K562 (cell line): Measurements from ENCODE around the gene GMNC. TPM values are rescaled to one million over a fixed set of nuclear protein-coding genes. Genes with fewer than 3 reads are reported as not detected.

Experiments
- ATAC-seq: fragments of 200-7000 bp; cut with Tn5 transposase; 3 replicates; pipeline ENCODE4 v1.9.1; 2020; ENCODE audit warnings: moderate library complexity
- BruUV-seq: library from RNA; stranded (reverse); fragments of 400-500 nt; replicated peaks from 2 replicates; lab custom pipeline; 2021; lab: Mats Ljungman, UMichigan
- CTCF ChIA-PET: fragments of 300-600 bp; formaldehyde crosslinking; extraction: SDS; loops from one replicate; lab custom pipeline; 2021; ENCODE audit warnings: low intra/inter-chr PET ratio; lab: Yijun Ruan, JAX
- POLR2A ChIA-PET: fragments of 300-600, 350-650 bp; sonication (Branson Sonifier 250); formaldehyde crosslinking; extraction: SDS; loops from one replicate; lab custom pipeline; 2021; ENCODE audit warnings: antibody characterized with exemption, inconsistent platforms; lab: Yijun Ruan, JAX
- DNase-seq, 4 experiments: peaks; one replicate each; pipeline versions ENCODE4 v3.0.0 to v3.0.0-alpha.2; 2011 to 2018; ENCODE audit warnings: low spot score in 3 of 4, mixed read lengths in 3 of 4; ENCODE audit errors: extremely low read depth in 1 of 4
- FAIRE-seq: peaks from 2 replicates; lab custom pipeline; 2011; peaks lifted over from hg19 to GRCh38; lab: Jason Lieb, UNC
- H2AFZ ChIP-seq: 2 replicates; pipeline ENCODE4 v1.6.0; 2011; ENCODE audit warnings: low read depth, low read length, control low read depth, inconsistent platforms
- H3K27ac ChIP-seq: fragments of 200-600 bp; 3 replicates; pipeline ENCODE4 v1.8.0; 2011; ENCODE audit warnings: low read depth, mild to moderate bottlenecking, control low read depth, inconsistent platforms, low read length, moderate library complexity, mixed read lengths; ENCODE audit errors: extremely low read depth
- H3K27me3 ChIP-seq, 2 experiments: fragments of 300-600 bp in 1 of 2; 2 replicates in 1 of 2; 3 replicates in 1 of 2; pipeline versions ENCODE4 v1.6.0 to v1.8.0; 2011; ENCODE audit warnings: inconsistent platforms in 2 of 2, low read length in 2 of 2, mild to moderate bottlenecking in 1 of 2, mixed read lengths in 1 of 2, moderate library complexity in 1 of 2; ENCODE audit not compliant: control insufficient read depth in 2 of 2, insufficient read depth in 2 of 2
- H3K36me3 ChIP-seq: fragments of 300-600 bp; 3 replicates; pipeline ENCODE4 v1.8.0; 2011; ENCODE audit warnings: mild to moderate bottlenecking, low read length, inconsistent platforms; ENCODE audit not compliant: control insufficient read depth, insufficient read depth
- H3K4me1 ChIP-seq, 2 experiments: fragments of 200-600 bp in 1 of 2; replicated peaks in 1 of 2; 2 replicates in 1 of 2; 3 replicates in 1 of 2; pipeline versions ENCODE4 v1.5.1 to v1.8.0; 2011; ENCODE audit warnings: inconsistent platforms in 2 of 2, low read length in 2 of 2, mild to moderate bottlenecking in 1 of 2, mixed read lengths in 1 of 2, moderate library complexity in 1 of 2; ENCODE audit not compliant: control insufficient read depth in 2 of 2, insufficient read depth in 2 of 2
- H3K4me2 ChIP-seq: 2 replicates; pipeline ENCODE4 v1.6.1; 2011; ENCODE audit warnings: low read length, control low read depth, inconsistent platforms, mixed read lengths; ENCODE audit not compliant: insufficient read depth
- H3K4me3 ChIP-seq: fragments of 200-600 bp; sonication (generic), shearing (Covaris generic); 2 replicates; pipeline ENCODE4 v1.5.1; 2016; ENCODE audit warnings: control low read depth, inconsistent platforms
- H3K79me2 ChIP-seq: fragments of 200-600 bp; 3 replicates; pipeline ENCODE4 v1.8.0; 2011; ENCODE audit warnings: low read length, inconsistent platforms; ENCODE audit not compliant: control insufficient read depth, insufficient read depth
- H3K9ac ChIP-seq, 2 experiments: 2 replicates each; pipeline versions ENCODE4 v1.6.0 to v1.6.1; 2011; ENCODE audit warnings: low read depth in 2 of 2, low read length in 2 of 2, control low read depth in 1 of 2, inconsistent platforms in 1 of 2, mild to moderate bottlenecking in 1 of 2, mixed read lengths in 1 of 2; ENCODE audit not compliant: insufficient read depth in 1 of 2
- H3K9me1 ChIP-seq: one replicate; pipeline ENCODE4 v1.6.0; 2011; ENCODE audit warnings: inconsistent platforms, mild to moderate bottlenecking, low read length, moderate library complexity; ENCODE audit not compliant: control insufficient read depth, insufficient read depth
- H3K9me3 ChIP-seq: replicated peaks from 2 replicates; pipeline ENCODE4 v1.5.1; 2011; ENCODE audit warnings: low read depth, low read length, inconsistent platforms; ENCODE audit not compliant: control insufficient read depth, insufficient read depth
- H4K20me1 ChIP-seq: replicated peaks from 2 replicates; pipeline ENCODE4 v1.6.1; 2011; ENCODE audit warnings: low read length, inconsistent platforms, mixed read lengths; ENCODE audit not compliant: control insufficient read depth, insufficient read depth
- ATF1 ChIP-seq, 2 experiments: fragments of 450-650 bp in 1 of 2; IDR thresholded peaks; 2 replicates each; pipeline ENCODE4 v1.6.1; 2016; ENCODE audit warnings: missing compliant biosample characterization in 1 of 2, missing genetic modification characterization in 1 of 2
- ILF3 ChIP-seq: fragments of 450-650 bp; IDR thresholded peaks from 2 replicates; pipeline ENCODE4 v1.6.1; 2018; ENCODE audit warnings: antibody characterized with exemption, mild to moderate bottlenecking, moderate library complexity, borderline replicate concordance
- ILK ChIP-seq: fragments of 450-650 bp; IDR thresholded peaks from 2 replicates; pipeline ENCODE4 v1.6.1; 2016; ENCODE audit warnings: missing genetic modification characterization, low read depth, mild to moderate bottlenecking, missing compliant biosample characterization, moderate library complexity, borderline replicate concordance
- NFRKB ChIP-seq: fragments of 450-650 bp; IDR thresholded peaks from 2 replicates; pipeline ENCODE4 v1.6.1; 2016; ENCODE audit warnings: low read depth
- PHF8 ChIP-seq: fragments of 200-600 bp; sonication (generic); IDR thresholded peaks from 2 replicates; pipeline ENCODE4 v1.6.1; 2012; ENCODE audit warnings: mixed run types, mild to moderate bottlenecking, inconsistent platforms, low read length, moderate library complexity, borderline replicate concordance
- RBFOX2 ChIP-seq: fragments of 200-400 bp; formaldehyde crosslinking; IDR thresholded peaks from 2 replicates; pipeline ENCODE4 v1.6.1; 2017; ENCODE audit warnings: low read depth, mild to moderate bottlenecking, low read length, moderate library complexity
- SMAD2 ChIP-seq: fragments of 150-350 bp; IDR thresholded peaks from 2 replicates; pipeline ENCODE4 v1.6.1; 2014; ENCODE audit warnings: low read depth, mild to moderate bottlenecking, low read length
- TEAD4 ChIP-seq, 2 experiments: sonication (generic) in 1 of 2; formaldehyde crosslinking in 1 of 2; IDR thresholded peaks; 2 replicates each; pipeline versions ENCODE4 v1.6.1 to v1.8.0; 2012 to 2022; ENCODE audit warnings: borderline replicate concordance in 1 of 2, inconsistent platforms in 1 of 2, low read length in 1 of 2, mild to moderate bottlenecking in 1 of 2, missing genetic modification reagents in 1 of 2
- TSHZ1 ChIP-seq: fragments of 250-450 bp; sonication (Bioruptor Pico); IDR thresholded peaks from 2 replicates; pipeline ENCODE4 v1.4.0; 2020; ENCODE audit warnings: mild to moderate bottlenecking, moderate library complexity
- ZKSCAN8 ChIP-seq: fragments of 200-800 bp; sonication (Bioruptor generic); IDR thresholded peaks from 2 replicates; pipeline ENCODE4 v1.6.1; 2016; ENCODE audit warnings: missing genetic modification characterization, missing compliant biosample characterization
- ZNF3 ChIP-seq: fragments of 250-450 bp; sonication (Bioruptor Pico); IDR thresholded peaks from 2 replicates; pipeline ENCODE4 v1.5.0; 2021; ENCODE audit warnings: mild to moderate bottlenecking, moderate library complexity
- ZNF589 ChIP-seq: fragments of 200-800 bp; sonication (Bioruptor generic); IDR thresholded peaks from 2 replicates; pipeline ENCODE4 v1.6.1; 2016; ENCODE audit warnings: low read depth, missing genetic modification characterization, missing compliant biosample characterization
- WGBS: fragments of 100-300 bp; shearing (Covaris generic); methylation state at CpG from one replicate; pipeline ENCODE4 v1.1.6; 2016; ENCODE audit warnings: low coverage, mixed read lengths; ENCODE audit not compliant: insufficient coverage; ENCODE audit errors: missing lambda C conversion rate; 5-methylcytosine and 5-hydroxymethylcytosine counted together
- in situ Hi-C: fragments of 300-500 bp; cut with MboI; formaldehyde crosslinking; loops from 4 replicates; pipeline ENCODE4 v1.15.0; 2018; ENCODE audit warnings: inconsistent platforms, mixed read lengths
- intact Hi-C: fragments of 100-400 bp; cut with micrococcal nuclease; formaldehyde crosslinking; loops from 2 replicates; pipeline ENCODE4 v1.14.2; 2022
- polyA plus RNA-seq, 8 experiments: library from polyadenylated mRNA; depleted of rRNA in 4 of 8; stranded (reverse) in 5 of 8; unstranded in 3 of 8; fragments of >200 nt; fragmentation: Nextera tagmentation in 2 of 8; fragmentation: Illumina TruSeq in 1 of 8; extraction: Ambion mirVana in 2 of 8; extraction: Trizol in 1 of 8; gene quantifications; 2 replicates each; pipeline versions ENCODE4 v1.2.1 to v1.2.3, GENCODE V29; 2011 to 2014; ENCODE audit warnings: inconsistent platforms in 1 of 8, missing spikeins in 1 of 8
- total RNA-seq, 7 experiments: library from RNA; depleted of rRNA in 6 of 7; stranded (reverse); fragments of >200 nt in 6 of 7; fragmentation: Illumina TruSeq in 2 of 7; extraction: Trizol in 2 of 7; gene quantifications; 2 replicates each; pipeline versions ENCODE4 v1.2.1 to v1.2.3, GENCODE V29; 2011 to 2021; ENCODE audit warnings: low replicate concordance in 1 of 7

Gene GMNC
- total and polyA plus RNA-seq, 9 of the 15 experiments (the other 6 are each of a cell fraction or from before 2014, with no cell fraction given), result not detected

GRCh38 chr3:190865419-190865818 is 2.9 kb upstream of the GMNC start:
- no peaks in the 10 kb centered on the region for H4K20me1 ChIP-seq
- H3K9me1 ChIP-seq, result no peaks in the 10 kb centered on the region
- ATAC-seq, result no peak
- no peaks in the 10 kb centered on the region for H3K4me1 ChIP-seq
- no peak for TF ChIP-seq SMAD2
- TF ChIP-seq NFRKB, result no peak
- TF ChIP-seq PHF8, result no peak
- no peak for TF ChIP-seq ZKSCAN8 (CRISPR knock-in tag)
- no peak for TF ChIP-seq ZNF3
- TF ChIP-seq RBFOX2, result no peak
- no peak for TF ChIP-seq ZNF589 (CRISPR knock-in tag)
- TF ChIP-seq ILF3, result no peak
- TF ChIP-seq ILK (tag), result no peak
- no peak for TF ChIP-seq ATF1 (CRISPR knock-in tag; IDR thresholded peaks at IDR 0.05)
- TF ChIP-seq ATF1 (tag; IDR thresholded peaks at IDR 0.05), result no peak
- no peak for TF ChIP-seq TSHZ1 (CRISPR knock-in tag)
- TF ChIP-seq TEAD4 (IDR thresholded peaks at IDR 0.05; ENCODE audit: low read length), result no peak
- no peak for TF ChIP-seq TEAD4 (CRISPR knock-in tag; IDR thresholded peaks at IDR 0.05; ENCODE audit: borderline replicate concordance)
- intact Hi-C loops, result no loop called here
- H3K9me3 ChIP-seq, result no peaks in the 10 kb centered on the region
- ChIA-PET POLR2A (no interaction called here), CTCF (no interaction called here)
- no peak overlapping the region for H3K4me2 ChIP-seq
- H3K36me3 ChIP-seq, result no peaks in the 10 kb centered on the region
- no peak overlapping the region for H3K9ac ChIP-seq
- 0% methylated on average over 2 of the region's 2 CpGs for WGBS
- no peaks in the 10 kb centered on the region for H3K79me2 ChIP-seq
- no peaks in the 10 kb centered on the region for H3K27me3 ChIP-seq
- H2AFZ ChIP-seq, result no peak overlapping the region
- FAIRE-seq, result no peak
- no peak overlapping the region for H3K4me3 ChIP-seq
- in situ Hi-C loops, result no loop called here
- DNase-seq, result no peak
- no TSS peak for BruUV-seq
- no peak overlapping the region for H3K27ac ChIP-seq
